ENCODE measurements around the gene CLIC4. TPM values are rescaled to one million over a fixed set of nuclear protein-coding genes. Genes with fewer than 3 reads are reported as not detected.

The CLIC4 gene
- total and polyA plus RNA-seq, 2 of the 8 experiments (the other 6 are each of a cell fraction or from before 2014, with no cell fraction given): 77.5 to 293 TPM

DNA sequence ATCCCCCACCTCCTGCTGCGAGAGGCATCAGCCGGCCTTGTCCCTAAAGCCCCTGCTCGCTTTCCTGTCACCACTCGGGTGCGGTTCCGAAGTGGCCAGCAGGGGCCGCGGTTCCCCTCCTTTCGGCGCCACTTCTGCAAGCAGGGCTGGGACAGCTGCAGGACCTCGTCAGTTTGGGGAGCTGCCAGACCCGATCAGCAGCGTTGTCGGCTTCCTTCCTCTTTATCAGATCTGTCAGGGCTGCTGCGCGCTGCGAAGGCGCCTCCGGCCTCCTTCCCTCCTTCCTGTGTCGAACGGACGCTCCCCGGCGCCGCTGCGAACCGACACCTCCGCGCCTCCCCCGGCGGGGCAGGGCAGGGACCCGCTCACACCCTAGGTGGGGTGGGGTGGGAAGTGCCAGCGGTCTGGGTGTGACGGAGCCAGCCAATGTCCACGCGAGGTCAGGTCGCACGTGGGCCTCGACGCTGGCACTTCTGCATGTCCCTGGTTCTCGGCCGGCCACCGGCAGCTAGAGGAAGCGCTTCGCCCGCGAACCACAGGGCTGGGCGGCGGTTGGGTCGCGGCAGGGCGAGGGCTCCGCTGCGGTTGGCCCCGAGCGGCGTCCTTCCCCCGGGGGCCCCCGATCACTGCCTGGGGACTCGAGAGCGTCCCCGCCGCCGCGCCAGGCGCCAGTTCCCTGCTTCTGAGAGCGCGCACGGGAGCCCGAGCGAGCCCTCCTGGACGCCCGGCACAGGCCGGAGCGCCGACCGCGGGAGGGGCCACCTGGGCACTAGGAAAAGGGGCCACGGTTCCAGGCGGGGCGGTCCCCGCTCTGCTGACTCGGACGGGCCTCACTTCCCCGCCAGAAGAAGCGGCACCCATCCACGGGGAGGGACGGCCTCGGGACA, 103.0 kb downstream of the CLIC4 start (continued):
- TF ChIP-seq KDM1A (IDR thresholded peaks at IDR 0.05; ENCODE audit: borderline replicate concordance, low read length): 0 out of 2 replicates have a peak, but pooled peaks have one; percentile 14
- peak; percentile 64; the same call in 1 of the 2 replicates for TF ChIP-seq TAF1 (IDR thresholded peaks at IDR 0.05; ENCODE audit: low read depth, low read length)
- TF ChIP-seq NRF1 (IDR thresholded peaks at IDR 0.05; ENCODE audit: low read depth, low read length): no peak
- TF ChIP-seq HDAC2 (IDR thresholded peaks at IDR 0.05; ENCODE audit: borderline replicate concordance in 1 of 2, low read depth in 2 of 2, low read length in 2 of 2): 0 out of 4 replicates have a peak, but pooled peaks of 1 of the 2 experiments have one; percentile 45
- TF ChIP-seq, protein P1, sequence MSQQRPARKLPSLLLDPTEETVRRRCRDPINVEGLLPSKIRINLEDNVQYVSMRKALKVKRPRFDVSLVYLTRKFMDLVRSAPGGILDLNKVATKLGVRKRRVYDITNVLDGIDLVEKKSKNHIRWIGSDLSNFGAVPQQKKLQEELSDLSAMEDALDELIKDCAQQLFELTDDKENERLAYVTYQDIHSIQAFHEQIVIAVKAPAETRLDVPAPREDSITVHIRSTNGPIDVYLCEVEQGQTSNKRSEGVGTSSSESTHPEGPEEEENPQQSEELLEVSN (IDR thresholded peaks at IDR 0.05): peak; percentile 62; the same call in 1 of the 2 replicates
- TF ChIP-seq CEBPB (IDR thresholded peaks at IDR 0.05; ENCODE audit: low read depth, low read length): no peak
- TF ChIP-seq SRF (IDR thresholded peaks at IDR 0.05; ENCODE audit: low read depth, low read length): no peak
- TF ChIP-seq MAX (IDR thresholded peaks at IDR 0.05): peak; percentile 22; the same call in 1 of the 2 replicates
- 0 out of 2 replicates have a peak, but pooled peaks have one; percentile 33 for TF ChIP-seq PHF8 (conservative IDR thresholded peaks at IDR 0.05; ENCODE audit: low read depth, low read length)
- TF ChIP-seq NANOG (IDR thresholded peaks at IDR 0.05; ENCODE audit: insufficient read depth, low read depth, low read length, poor library complexity, severe bottlenecking): peak; percentile 57
- TF ChIP-seq TBP (IDR thresholded peaks at IDR 0.05; ENCODE audit: low read depth, low read length): peak; percentile 71
- no peak for TF ChIP-seq SIX5 (IDR thresholded peaks at IDR 0.05; ENCODE audit: low read depth, low read length)
- no peak for TF ChIP-seq RXRA (IDR thresholded peaks at IDR 0.05; ENCODE audit: insufficient read depth, low read depth, low read length)
- TF ChIP-seq, protein P2, sequence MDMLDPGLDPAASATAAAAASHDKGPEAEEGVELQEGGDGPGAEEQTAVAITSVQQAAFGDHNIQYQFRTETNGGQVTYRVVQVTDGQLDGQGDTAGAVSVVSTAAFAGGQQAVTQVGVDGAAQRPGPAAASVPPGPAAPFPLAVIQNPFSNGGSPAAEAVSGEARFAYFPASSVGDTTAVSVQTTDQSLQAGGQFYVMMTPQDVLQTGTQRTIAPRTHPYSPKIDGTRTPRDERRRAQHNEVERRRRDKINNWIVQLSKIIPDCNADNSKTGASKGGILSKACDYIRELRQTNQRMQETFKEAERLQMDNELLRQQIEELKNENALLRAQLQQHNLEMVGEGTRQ (IDR thresholded peaks at IDR 0.05; ENCODE audit: low read length): no peak
- TF ChIP-seq POU5F1 (IDR thresholded peaks at IDR 0.05; ENCODE audit: low read depth, low read length): no peak
- TF ChIP-seq CBX5 (IDR thresholded peaks at IDR 0.05; ENCODE audit: low read depth, low read length): no peak
- peak; percentile 25; the same call in 1 of the 2 replicates for TF ChIP-seq BRCA1 (IDR thresholded peaks at IDR 0.05; ENCODE audit: low read depth, low read length)
- TF ChIP-seq TAF7 (optimal IDR thresholded peaks at IDR 0.05; ENCODE audit: borderline replicate concordance, low read depth, low read length): peak; percentile 38
- no peak for TF ChIP-seq SP2 (IDR thresholded peaks at IDR 0.05; ENCODE audit: low read length)
- peak; percentile 48; the same call in 1 of the 2 replicates for TF ChIP-seq BACH1 (IDR thresholded peaks at IDR 0.05; ENCODE audit: low read length)
- TF ChIP-seq CREB1 (IDR thresholded peaks at IDR 0.05): peak; percentile 60; the same call in 1 of the 2 replicates
- no peak for TF ChIP-seq TEAD4 (IDR thresholded peaks at IDR 0.05; ENCODE audit: low read depth, low read length)
